Measurements from ENCODE around the gene MRPL41.
"Not testable (repeated sequence)": the region's sequence is repeated elsewhere in the genome, so short reads cannot be mapped to it uniquely, and the experiment has no call there.

MRPL41 gene

DNA sequence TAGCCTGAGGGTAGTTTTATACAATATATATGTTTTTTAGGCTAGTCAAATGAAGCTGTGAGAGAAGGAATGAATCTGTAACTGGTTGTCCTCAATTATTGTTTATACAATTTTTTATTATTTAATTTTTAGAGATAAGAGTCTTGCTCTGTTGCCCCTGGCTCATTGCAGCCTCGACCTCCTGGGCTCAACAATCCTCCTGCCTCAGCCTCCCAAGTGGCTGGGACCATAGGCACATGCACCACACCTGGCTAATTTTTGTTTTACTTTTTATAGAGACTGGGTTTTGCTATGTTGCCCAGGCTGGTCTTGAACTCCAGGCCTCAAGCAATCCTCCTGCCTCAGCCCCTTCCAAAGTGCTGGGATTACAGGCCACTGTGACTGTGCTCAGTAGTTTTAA is 2.7 kb downstream of the MRPL41 start:
- no peak for DNase-seq

- no peak for DNase-seq
These were observed 3.5 kb downstream of the MRPL41 start for GRCh38 chr9:137555179-137555578.

DNA sequence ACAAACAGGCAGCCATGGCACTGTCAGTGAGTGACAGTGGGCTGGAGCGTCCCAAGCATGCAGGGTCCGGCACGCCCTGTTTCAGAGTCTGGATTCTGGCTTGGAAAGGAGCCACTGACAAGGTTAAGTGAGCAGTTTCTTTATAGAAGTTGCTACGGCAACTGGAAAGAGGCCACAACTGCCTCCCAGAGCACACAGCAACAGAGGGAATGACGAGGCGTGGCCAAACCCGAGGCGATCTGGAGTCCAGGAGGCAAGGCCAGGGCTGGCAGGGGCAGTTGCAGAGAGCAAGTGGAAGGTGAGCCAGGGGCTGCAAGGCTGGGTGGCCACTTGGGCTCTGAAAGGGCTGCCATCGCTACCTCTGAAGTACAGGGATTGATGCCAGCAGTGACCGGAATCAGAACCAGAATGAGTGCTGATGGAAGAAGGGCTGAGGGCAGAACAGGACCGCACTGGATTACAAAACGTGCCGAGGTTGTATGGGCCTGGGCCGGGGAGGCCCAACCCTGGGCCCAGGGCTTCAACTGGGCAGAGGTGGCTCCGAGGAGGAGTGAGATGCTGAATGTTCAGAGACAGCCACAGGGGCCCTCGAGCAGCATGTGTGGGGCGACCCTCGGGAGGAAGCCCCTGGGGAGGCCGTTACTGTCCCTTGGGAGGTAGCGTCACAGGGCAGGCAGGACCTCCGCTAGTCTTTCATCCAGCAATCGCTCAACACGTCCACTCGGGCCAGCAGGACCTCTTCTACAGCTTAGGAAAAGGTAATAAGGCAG is 4.6 kb downstream of the MRPL41 start:
- DNase-seq = no peak

- DNase-seq = no peak
These were observed 6.4 kb downstream of the MRPL41 start for GRCh38 chr9:137558127-137558526.

GRCh38 chr9:137564134-137564533 is 12.5 kb downstream of the MRPL41 start:
- no peak for DNase-seq

GRCh38 chr9:137564817-137565411 is 13.2 kb downstream of the MRPL41 start:
- DNase-seq = no peak

DNA sequence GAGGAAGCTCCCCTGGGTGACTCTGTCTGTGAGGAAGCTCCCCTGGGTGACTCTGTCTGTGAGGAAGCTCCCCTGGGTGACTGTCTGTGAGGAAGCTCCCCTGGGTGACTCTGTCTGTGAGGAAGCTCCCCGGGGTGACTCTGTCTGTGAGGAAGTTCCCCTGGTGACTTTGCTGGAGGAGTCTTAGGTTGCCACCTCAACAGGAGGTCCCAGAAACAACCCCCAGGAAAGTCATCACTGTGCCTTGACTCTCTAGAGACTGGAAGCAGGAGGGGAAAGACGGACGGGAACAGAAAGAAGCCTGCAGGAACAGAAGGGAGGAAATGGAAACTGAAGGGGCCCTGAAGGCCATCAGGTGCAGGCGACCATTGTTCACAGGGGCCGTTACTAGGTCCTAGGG is 16.8 kb downstream of the MRPL41 start:
- DNase-seq = not testable (repeated sequence)

DNA sequence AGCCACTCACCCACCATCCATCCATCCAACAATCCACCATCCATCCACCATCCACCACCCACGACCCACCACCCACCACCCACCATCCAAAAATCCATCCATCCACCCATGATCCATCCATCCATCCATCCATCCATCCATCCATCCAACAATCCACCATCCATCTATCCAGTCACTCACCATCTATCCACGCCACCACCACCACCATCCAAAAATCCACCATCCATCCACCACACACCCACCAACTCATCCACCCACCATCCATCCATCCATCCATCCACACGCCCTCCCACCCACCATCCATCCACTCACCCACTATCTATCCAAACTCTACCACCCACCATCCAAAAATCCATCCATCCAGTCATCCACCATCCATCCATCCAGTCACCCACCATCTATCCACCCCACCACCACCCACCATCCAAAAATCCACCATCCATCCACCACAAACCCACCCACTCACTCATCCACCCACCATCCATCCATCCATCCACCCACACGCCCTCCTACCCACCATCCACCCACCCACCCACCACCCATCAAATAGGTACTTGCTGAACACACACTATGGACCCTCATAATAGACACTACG is 18.0 kb downstream of the MRPL41 start:
- no peak for DNase-seq

- no peak for DNase-seq
These were observed 18.9 kb downstream of the MRPL41 start for GRCh38 chr9:137570566-137570965.

GRCh38 chr9:137574192-137574591 is 22.5 kb downstream of the MRPL41 start:
- no peak for DNase-seq

DNA sequence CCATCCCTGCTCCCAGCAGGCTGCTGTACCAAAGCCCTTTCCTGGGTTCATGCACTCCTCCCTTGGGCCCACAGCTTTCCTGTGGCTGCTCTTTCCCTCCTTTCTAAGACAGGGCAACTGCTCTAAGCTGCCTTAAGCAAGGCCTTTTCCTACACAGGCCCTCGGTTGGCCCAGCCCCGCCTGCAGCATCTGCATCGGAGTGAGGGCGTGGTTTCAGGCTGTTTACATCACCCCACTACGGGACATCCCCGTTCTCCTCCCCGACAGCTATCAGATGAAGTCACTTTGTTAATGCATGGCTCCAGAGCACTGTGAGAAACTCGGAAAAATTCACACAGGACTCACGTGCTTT is 23.7 kb downstream of the MRPL41 start:
- DNase-seq = no peak

DNA sequence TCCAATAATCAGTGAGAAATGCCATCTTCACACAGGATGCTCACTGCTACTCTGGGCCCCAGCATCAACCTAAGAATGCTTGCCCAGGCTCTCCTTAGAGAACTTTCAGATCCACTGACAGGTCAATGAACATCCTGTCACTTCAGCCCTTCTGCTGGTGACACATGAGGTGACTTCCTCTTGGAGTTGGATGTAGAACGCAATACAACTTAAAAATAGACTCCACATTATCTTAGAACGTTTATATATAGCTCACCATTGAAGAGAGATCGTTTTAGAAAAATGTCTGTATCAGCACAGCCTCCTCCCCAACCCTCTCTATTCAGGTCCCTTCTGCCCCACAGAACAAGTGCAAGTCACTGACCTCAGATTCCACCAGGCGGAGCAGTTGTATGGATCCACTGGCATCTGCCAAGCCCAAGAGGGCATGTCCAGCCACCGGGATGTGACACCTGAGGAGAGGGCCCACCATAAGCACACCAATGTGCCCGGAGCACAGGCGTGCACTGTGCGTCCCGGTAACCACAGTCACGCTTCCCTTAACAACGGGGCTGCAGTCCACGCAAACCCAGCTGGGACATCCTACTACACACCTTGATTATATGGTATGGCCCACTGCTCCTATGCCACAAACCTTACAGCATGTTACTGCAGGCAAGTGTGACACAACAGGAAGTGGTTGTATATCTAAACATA is 24.2 kb downstream of the MRPL41 start:
- no peak for DNase-seq

GRCh38 chr9:137578518-137579258 is 27.0 kb downstream of the MRPL41 start, which contains the start of gene DPH7:
TSS of gene DPH7 (minus strand) at chr9:137578925. CDS start at chr9:137578777, 148 bp downstream.
- DNase-seq = peak; percentile 99

DNA sequence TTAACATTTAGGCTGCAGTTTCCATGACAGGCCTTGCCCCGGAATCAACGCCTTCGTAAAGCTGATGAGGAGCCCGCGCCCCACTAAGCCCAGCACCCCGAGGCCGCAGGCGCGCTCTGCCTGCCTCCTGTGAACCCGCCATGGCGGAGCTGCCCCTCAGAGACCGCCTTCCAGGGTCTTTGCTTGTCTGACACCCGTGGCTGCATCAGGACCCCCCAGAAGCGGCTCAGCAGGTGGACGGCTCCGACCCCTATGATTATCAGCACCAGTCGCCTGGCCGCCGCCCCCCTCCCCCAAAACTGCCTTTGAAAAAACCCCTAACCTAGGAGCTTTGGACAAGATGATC is 27.6 kb downstream of the MRPL41 start:
- no peak for DNase-seq

DNA sequence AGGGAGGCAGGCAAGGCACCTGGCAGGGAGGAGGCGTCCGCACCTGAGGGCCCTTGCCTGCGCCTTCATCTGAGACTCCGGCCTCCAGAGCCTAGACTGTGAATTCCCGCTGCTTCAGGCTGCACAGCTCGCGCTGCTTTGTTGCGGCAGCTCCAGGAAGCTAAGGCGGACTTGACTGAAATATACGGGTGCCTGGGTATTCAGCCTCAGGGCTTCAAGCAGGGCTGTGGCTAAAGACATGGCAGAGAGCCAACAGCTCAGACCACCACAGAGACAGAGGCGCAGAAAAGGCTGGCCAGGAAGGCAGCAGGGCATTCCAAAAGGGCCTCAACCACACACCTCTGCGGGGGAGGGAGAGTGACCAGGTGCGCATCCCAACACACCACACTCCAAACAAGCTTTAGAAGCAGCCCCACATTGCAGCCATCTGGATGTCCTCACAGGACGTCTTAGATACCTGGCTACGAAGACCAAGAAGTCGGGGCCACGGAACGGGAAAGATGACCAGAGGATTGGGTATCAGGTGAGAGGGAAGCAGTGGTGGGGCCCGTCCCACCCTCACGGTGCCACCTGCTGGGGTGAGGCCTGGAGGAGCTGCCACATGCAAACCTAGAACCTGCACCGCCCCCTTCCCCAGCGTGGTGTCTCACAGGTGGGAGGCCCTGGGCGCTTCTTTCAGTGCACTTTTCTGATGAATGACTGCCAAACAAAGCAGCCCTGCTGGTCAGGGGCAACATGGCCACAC is 28.7 kb downstream of the MRPL41 start:
- no peak for DNase-seq

DNA sequence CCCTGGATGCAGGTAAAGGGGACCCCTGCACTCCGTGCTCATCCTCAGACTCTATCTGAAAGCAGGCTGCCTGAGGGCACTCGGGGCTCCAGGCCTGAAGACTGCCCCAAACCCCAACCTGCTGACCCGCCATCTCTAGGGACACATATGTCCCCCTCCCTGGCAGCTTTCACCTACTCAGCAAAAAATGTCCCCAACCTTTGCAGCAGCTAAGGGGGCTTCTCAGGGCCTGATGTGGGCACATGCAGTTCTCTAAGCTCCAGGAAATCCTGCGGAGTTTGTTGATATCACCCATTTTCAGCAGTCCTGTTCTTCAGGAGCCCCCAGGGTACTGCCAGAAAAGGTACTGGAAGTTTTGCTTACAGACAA is 29.3 kb downstream of the MRPL41 start:
- no peak for DNase-seq

DNA sequence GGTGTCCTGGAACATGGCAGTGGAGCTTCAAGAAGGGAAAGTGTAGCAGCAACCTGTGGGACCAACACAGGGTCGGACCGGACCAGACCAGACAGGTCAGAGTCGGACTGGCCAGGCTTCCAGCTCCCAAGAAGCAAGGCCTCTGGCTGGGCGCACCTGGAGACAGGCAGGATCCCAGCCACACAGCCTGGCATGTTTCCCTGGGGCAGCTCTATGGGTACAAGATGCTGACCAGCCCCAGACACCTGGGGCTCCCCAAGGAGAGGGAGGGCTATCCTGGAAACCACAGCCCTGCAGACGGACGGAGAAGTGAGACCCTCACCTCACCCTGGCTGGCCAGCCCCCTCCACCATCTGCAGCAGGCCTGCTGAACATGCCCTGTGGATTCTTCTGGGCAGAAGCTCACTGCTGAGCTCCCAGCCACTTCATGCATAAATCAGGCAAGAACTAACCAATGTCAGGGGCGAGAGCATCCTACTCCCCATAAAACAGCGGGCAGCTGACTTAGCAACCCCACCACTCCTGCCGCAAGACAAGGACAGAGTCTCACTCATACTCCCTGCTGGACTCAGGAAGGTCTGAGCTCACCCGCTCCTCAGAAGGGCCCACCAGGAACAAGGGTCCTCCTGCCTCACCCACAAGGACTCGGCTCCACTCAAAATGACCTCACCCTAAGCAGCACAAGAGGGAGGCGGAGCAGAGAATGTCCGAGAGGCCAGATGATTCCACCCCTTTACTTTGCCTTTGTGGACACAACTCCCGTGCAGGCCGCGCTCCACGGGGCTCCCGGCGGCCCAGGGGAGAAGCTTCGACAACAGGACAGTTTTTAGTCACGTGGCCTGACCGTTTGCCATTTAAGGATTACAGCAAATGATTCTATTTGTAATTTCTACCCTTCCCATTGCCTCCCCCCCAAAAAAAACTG is 29.9 kb downstream of the MRPL41 start:
- no peak for DNase-seq

DNA sequence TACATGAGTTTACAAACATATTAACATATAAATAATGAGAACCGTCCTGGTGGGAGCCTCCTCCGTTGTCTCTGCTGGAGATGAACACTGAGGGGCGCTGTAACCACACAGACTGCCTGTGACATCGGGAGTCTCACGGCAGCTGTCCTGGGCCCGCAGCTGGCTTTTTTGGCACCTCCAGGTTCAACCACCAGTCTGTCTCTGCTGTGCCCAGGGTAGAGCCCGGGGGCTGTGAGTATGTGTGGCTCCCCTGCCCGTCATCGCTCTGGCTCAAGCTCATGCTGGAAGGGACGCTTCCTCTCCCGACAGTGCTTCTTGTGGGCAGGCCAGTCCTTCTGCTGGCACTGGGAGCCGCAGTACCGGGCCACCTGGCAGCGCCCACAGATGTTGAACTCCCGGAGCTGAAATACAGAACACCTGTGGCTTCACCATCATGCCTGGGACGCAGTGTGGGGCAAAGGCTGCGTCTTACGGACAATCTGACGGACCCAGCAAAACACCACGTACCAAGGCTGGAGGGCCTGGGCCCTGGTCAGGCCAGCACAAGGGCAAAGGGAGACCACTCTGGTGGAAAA is 30.7 kb downstream of the MRPL41 start:
- no peak for DNase-seq

DNA sequence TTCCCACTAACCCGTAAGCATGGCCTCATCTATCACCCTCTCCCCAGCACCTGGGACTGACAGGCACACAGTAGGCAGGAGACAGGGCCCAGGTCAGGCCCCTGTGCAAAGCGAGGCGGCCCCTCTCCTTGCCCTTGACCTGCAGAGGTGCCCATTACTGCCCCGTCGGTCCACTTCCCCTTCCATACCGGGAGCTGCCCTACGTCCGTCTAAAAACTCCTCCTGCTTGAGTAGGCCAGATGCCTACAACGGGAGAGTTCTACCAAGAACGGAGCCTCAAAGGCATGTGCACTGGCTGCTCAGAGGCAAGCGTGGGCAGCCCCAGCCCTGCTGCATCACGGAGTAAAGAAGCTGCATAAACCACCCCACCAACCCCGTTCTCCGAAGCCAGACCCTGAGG is 31.7 kb downstream of the MRPL41 start:
- no peak for DNase-seq

- no peak for DNase-seq
These were observed 32.3 kb downstream of the MRPL41 start for GRCh38 chr9:137583957-137584356.

- DNase-seq = no peak
These were observed 35.2 kb downstream of the MRPL41 start for GRCh38 chr9:137586854-137587253.
